BJ (cell line): Measurements from ENCODE around the gene FAAP100. TPM values are rescaled to one million over a fixed set of nuclear protein-coding genes. Genes with fewer than 3 reads are reported as not detected.

Source experiments
- CTCF ChIA-PET: fragments of 350-600 bp; formaldehyde crosslinking; extraction: SDS; loops from one replicate; lab custom pipeline; 2021; ENCODE audit warnings: antibody characterized with exemption, inconsistent platforms; lab: Yijun Ruan, JAX
- POLR2A ChIA-PET: fragments of 300-600 bp; sonication (Branson Sonifier 250); formaldehyde crosslinking; extraction: SDS; loops from one replicate; lab custom pipeline; 2021; ENCODE audit warnings: antibody characterized with exemption; lab: Charles Lee
- DNase-seq: peaks from one replicate; pipeline ENCODE4 v3.0.0-alpha.2; 2011; ENCODE audit warnings: low read depth
- H3K27me3 ChIP-seq: 2 replicates; pipeline ENCODE4 v1.6.0; 2011; ENCODE audit warnings: low read length; ENCODE audit not compliant: control insufficient read depth, insufficient read depth
- H3K36me3 ChIP-seq: 2 replicates; pipeline ENCODE4 v1.5.1; 2011; ENCODE audit warnings: low read length; ENCODE audit not compliant: control insufficient read depth, insufficient read depth
- H3K4me3 ChIP-seq: 2 replicates; pipeline ENCODE4 v1.5.1; 2011; ENCODE audit warnings: low read depth, mild to moderate bottlenecking, control low read depth, low read length
- polyA plus RNA-seq: library from polyadenylated mRNA; depleted of rRNA; stranded (reverse); fragments of >200 nt; gene quantifications from 2 replicates; pipeline ENCODE4 v1.2.3, GENCODE V29; 2011
- TF ChIP-seq, protein P1 (sequence below): IDR thresholded peaks from 2 replicates; pipeline ENCODE4 v1.5.1; 2011; ENCODE audit warnings: low read depth, mild to moderate bottlenecking, control low read depth, inconsistent platforms, low read length, moderate library complexity; ENCODE audit not compliant: insufficient read depth

Gene FAAP100
- polyA plus RNA-seq, 1 experiment = 11.2 TPM

DNA sequence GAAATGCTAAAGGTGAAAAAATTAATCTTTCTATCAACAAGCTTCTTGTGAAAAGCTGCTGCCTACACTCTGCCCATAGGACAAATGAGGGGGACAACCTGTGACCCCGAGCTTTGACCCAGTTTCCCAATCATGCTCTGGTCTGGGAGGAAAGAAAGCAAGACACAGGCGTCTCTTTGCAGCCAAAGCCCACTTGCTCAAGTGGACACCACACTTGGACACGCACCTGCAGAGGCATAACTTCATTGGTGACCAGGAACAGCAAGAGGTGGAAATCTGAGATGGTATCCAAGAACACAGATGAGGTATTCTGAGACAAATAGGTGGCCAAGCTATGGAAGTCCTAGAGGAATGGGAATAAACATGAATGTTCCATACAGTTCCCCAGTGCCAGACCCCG, 15.0 kb upstream of the FAAP100 start:
- TF ChIP-seq, protein P1, sequence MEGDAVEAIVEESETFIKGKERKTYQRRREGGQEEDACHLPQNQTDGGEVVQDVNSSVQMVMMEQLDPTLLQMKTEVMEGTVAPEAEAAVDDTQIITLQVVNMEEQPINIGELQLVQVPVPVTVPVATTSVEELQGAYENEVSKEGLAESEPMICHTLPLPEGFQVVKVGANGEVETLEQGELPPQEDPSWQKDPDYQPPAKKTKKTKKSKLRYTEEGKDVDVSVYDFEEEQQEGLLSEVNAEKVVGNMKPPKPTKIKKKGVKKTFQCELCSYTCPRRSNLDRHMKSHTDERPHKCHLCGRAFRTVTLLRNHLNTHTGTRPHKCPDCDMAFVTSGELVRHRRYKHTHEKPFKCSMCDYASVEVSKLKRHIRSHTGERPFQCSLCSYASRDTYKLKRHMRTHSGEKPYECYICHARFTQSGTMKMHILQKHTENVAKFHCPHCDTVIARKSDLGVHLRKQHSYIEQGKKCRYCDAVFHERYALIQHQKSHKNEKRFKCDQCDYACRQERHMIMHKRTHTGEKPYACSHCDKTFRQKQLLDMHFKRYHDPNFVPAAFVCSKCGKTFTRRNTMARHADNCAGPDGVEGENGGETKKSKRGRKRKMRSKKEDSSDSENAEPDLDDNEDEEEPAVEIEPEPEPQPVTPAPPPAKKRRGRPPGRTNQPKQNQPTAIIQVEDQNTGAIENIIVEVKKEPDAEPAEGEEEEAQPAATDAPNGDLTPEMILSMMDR = no peak
- CTCF ChIA-PET = interaction anchor here (1.2 to 6.1 kb wide), 2 partner anchors 12 to 34 kb away, joined by 5 to 35 read pairs; no protein-coding TSS in a partner anchor
- H3K36me3 ChIP-seq = peaks cover 19% of the 10 kb centered on the region
- H3K4me3 ChIP-seq = no peak overlapping the region
- POLR2A ChIA-PET = interaction anchor here (0.5 to 1.5 kb wide), 5 partner anchors 10 to 155 kb away, joined by 3 to 9 read pairs (median 4); no protein-coding TSS in a partner anchor
- DNase-seq = no peak
- no peaks in the 10 kb centered on the region for H3K27me3 ChIP-seq

DNA sequence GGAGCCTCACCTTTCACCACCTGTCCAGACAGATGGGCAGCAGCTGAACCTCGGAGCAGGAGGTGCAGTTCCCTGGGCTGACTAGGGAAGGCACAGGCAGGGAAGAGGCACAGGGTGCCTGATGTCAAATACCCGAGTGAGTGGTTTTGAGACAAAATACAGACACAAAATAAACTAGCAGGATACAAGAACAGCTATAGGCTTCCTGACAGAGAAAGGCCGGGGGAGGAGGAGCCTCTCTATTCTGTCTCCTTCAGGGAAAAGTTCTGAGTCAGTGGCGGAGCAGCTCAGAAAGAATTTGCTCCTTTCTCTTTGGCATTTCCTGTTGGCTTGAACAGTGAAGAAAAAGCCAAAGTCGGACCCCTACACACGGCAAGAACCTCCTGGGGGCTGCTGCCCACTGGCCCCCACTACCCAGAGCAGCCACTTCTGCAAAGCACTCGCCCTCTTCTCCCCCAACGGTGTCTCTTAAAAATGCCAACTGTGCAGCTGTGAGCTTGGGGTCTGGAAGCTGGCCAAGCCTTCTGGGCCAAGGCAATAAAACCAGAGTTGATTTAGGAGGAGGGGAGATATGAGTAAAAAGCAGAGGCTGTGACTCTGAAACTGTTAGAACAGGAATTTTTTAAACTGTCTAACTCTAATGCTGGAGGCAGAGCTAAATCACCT, 14.4 kb upstream of the FAAP100 start:
- Histone ChIP-seq H3K27me3 (no peaks in the 10 kb centered on the region), H3K4me3 (no peak overlapping the region), H3K36me3 (peaks cover 18% of the 10 kb centered on the region)
- ChIA-PET POLR2A (interaction anchor here (0.5 to 1.5 kb wide), 6 partner anchors 11 to 155 kb away, joined by 3 to 14 read pairs (median 4); partner anchors contain the start of gene FSCN2), CTCF (interaction anchor here (0.6 to 6.1 kb wide), 4 partner anchors 11 to 312 kb away, joined by 3 to 35 read pairs (median 8); no protein-coding TSS in a partner anchor)
- TF ChIP-seq, protein P1 = no peak
- peak; percentile 95 for DNase-seq

DNA sequence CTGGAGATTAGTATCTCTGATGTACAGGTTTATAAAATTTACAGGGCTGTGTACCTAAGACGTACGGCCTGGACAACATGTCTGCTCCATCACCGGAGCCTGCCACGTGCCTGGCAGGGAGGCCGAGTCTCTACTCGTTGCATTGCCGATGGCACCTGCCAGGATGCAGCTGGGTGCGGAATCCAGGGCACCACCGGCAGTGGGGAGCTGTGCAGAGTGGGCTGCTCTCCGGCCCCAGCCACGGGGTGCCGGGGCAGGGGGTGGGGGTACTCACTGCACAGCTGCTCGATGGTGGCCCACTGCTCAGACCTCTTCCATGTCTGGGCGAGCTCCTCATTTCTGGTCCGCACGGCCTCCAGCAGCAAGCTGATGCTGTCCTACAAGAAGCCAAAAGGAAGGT, 13.1 kb upstream of the FAAP100 start:
- no peak for DNase-seq
- TF ChIP-seq, protein P1 = no peak
- peaks cover 13% of the 10 kb centered on the region for H3K36me3 ChIP-seq
- CTCF ChIA-PET = interaction anchor here (2.4 to 6.1 kb wide), 2 partner anchors 9 to 36 kb away, joined by 12 to 35 read pairs; no protein-coding TSS in a partner anchor
- POLR2A ChIA-PET = no interaction called here
- no peaks in the 10 kb centered on the region for H3K27me3 ChIP-seq
- no peak overlapping the region for H3K4me3 ChIP-seq

DNA sequence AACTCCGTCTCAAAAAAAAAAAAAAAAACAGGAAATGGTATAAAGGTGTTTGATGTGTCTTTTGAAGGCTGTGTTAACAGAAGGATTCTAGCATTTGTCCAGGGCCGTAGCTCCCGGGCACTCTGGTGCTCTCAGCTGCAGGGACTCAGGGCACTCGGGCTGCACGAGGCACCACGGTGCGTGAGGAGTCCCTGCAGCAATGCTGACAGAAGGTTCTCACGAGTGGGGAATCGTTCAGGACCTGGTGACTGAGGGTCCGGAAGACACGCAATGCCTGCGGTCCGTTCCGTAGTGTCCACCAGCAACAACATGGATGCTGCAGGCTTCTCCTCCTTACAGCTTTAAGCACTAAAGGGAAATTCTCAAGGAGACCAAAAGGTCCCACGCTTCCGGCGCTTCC, 12.6 kb upstream of the FAAP100 start:
- ChIA-PET CTCF (interaction anchor here (2.4 to 6.1 kb wide), 2 partner anchors 9 to 36 kb away, joined by 12 to 35 read pairs; no protein-coding TSS in a partner anchor), POLR2A (interaction anchor here (1.0 kb wide), 1 partner anchor 35 kb away, joined by 5 read pairs; no protein-coding TSS in a partner anchor)
- Histone ChIP-seq H3K4me3 (no peak overlapping the region), H3K27me3 (no peaks in the 10 kb centered on the region), H3K36me3 (peaks cover 10% of the 10 kb centered on the region)
- TF ChIP-seq, protein P1 = no peak
- no peak for DNase-seq
